GM12872 (cell line): ENCODE data around the gene ADRA1B.

ENCODE experiments used
- TF ChIP-seq, protein P1 (sequence below): IDR thresholded peaks from 3 replicates; pipeline ENCODE4 v1.5.1; 2011; ENCODE audit warnings: low read depth, mild to moderate bottlenecking, low read length, moderate library complexity; ENCODE audit not compliant: insufficient read depth

The ADRA1B gene

DNA sequence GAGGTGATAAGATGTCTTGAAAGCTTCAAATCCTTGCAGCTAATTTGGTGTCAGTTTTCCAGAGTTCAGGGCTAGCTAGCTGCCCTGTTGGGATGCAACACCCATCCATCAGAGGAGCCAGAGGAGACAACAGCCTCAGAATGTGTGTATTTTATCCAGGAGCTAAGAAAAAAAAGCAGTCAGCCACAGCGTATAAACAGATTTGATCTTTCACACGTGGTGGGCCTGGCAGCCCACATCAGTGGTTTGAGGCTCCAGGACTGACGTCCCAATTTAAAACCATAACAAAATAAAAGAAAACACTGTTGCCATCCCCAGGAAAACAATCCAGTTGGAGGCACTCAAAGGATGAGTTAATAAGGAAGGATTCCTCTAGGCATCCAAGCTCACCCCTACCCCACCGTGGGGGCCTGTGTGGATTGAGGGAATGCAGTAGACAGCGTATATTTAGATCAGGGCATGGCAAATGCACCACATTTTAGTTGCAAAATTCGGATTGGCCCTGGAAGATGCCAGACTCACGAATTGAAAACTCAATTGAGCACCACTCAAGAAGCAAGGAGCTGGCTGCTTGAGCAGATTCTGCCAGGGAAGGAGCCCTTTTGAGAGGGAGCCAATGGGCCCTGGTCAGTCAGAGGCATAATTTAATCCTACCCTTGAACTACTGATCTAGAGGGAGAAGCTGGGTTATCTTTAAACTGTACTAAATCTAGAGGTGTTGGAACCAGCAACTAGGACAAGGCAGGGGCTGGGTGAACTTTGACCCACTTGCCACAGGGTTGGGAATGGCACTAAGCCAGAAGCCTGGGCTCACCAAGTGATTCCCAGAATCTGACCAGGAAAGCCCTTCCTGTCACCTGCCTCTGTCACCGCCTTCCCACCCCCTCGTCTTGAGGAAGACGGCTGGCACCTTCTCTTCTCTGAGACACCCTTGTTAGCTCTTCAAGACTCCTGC is 17.5 kb downstream of the ADRA1B start:
- TF ChIP-seq, protein P1, sequence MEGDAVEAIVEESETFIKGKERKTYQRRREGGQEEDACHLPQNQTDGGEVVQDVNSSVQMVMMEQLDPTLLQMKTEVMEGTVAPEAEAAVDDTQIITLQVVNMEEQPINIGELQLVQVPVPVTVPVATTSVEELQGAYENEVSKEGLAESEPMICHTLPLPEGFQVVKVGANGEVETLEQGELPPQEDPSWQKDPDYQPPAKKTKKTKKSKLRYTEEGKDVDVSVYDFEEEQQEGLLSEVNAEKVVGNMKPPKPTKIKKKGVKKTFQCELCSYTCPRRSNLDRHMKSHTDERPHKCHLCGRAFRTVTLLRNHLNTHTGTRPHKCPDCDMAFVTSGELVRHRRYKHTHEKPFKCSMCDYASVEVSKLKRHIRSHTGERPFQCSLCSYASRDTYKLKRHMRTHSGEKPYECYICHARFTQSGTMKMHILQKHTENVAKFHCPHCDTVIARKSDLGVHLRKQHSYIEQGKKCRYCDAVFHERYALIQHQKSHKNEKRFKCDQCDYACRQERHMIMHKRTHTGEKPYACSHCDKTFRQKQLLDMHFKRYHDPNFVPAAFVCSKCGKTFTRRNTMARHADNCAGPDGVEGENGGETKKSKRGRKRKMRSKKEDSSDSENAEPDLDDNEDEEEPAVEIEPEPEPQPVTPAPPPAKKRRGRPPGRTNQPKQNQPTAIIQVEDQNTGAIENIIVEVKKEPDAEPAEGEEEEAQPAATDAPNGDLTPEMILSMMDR = no peak

DNA sequence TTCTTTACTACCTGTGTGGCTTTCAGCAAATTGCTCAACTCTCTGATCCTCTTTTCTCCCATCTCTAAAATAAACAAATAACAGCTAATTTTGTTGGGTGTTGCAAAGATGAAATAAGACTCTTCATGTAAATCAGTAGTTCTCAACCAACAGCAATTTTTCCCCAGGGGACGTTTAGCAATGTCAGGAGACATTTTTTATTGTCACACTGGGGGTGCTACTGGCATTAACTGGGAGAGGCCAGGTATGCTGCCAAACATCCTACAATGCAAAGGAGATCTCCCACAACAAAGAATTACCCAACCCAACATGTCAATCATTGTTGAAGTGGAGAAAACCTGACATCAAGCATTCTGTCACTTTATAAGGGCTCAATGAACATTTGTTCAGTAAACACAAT is 19.7 kb downstream of the ADRA1B start:
- TF ChIP-seq, protein P1 = no peak

DNA sequence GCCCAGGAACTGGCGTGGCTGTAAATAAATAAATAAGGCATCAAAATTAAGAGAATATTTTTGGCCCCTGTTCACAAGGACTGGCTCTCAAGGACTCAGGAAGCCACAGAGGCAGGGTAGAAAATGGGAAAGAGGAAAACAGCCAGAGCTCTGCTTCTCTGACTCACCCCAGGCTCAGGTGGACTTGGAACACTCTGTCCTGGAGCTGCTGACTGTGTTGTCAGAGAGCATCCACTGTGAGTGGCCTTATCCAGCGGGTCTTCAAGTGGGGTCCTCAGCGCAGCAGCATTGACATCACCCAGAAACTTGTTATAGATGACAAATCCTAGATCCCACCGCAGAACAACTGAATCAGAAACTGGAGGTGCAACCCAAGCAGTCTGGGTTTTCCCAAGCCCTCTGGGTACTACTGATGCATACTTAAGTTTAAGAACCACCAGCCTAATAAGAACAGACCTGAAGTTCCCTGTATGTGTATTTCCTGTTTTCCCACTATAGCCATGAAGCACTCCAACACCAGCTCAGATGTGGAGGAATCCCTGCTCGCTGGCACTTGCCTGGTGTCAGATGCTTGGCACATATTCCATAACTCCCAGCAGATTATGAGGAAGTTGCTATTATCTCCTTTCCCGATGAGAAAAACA is 20.5 kb downstream of the ADRA1B start:
- TF ChIP-seq, protein P1 = no peak

DNA sequence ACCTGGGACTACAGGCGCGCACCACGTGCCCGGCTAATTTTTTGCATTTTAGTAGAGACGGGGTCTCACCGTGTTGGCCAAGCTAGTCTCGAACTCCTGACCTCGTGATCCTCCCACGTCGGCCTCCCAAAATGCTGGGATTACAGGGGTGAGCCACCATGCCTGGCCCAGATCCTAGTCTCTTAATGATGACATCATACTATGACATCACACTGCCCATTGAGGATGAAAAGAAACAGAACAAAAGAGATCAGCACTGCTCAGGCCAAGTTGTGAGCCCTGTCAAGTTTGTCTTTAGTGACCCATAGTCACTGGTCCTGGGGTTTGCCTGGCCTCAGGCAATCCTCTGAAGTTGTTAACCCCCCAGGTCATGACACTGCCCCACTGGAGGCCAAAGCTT is 21.3 kb downstream of the ADRA1B start:
- TF ChIP-seq, protein P1 = no peak

DNA sequence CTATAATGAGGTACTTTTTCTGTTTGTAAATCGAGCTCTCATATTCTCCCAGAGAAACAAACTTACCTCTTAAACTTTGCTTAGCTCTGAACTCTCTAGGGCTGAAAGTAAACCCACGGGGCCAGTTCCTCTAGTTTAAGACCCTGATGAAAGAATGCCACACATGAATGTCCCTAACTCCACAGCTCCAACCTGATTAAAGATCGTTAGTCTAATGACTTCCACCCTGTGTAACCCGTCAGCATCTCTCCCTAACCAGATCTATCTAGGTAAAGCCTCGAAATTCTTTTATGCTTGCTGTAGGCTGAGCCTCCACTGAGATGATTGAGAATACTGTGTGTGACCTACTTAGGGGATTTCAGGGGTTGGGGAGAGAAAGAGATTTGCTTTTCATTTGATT is 27.0 kb downstream of the ADRA1B start:
- TF ChIP-seq, protein P1 = no peak

DNA sequence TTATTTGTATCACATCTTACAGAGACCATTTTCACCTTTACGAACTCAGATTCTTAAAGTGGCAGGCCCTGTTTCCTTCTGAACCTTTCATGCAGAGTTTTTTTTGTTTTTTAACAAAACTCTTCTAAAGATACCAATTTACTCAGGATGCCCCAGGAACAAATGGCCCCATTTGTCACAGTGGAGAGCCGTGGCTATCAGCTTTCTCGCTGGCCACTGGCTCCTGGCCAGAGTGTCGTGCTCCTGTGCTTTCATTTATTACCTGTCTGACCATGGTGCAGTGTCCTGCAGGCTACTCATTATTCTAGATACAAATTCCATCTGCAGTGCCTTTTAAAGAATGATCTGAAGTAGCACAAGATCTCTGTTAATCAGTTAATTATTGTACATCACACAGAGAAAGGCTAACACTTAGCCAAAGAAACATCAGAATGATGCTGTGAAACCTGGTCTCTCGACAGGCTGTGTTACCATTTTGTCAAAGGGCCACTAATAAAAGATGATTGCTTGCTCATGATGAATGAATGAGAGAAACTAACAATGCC is 27.8 kb downstream of the ADRA1B start:
- TF ChIP-seq, protein P1 = no peak

DNA sequence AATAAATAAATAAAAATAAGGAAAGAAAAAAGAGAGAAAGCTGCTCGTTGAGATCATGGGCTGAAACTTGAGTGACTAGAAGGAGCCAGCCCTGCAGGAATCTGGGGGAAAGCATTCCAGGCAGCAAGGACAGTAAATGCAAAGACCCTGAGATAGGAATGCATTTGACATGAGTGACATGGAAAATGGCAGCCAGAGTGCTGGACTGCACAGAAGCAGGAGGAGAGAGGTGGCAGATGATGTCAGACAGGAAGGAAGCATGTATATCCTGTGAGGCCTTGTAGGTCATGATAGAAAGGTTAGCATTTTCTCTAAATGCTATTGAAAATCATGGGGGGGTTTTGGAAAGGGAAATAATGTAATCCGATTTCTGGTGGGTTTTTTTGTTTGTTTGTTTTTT is 29.1 kb downstream of the ADRA1B start:
- TF ChIP-seq, protein P1 = no peak
